ENCODE measurements around the gene HYAL2.
A peak's percentile ranks its signal among the peaks of the same experiment; 100 is the strongest.
"Not testable (repeated sequence)": the region's sequence is repeated elsewhere in the genome, so short reads cannot be mapped to it uniquely, and the experiment has no call there.

The HYAL2 gene

DNA sequence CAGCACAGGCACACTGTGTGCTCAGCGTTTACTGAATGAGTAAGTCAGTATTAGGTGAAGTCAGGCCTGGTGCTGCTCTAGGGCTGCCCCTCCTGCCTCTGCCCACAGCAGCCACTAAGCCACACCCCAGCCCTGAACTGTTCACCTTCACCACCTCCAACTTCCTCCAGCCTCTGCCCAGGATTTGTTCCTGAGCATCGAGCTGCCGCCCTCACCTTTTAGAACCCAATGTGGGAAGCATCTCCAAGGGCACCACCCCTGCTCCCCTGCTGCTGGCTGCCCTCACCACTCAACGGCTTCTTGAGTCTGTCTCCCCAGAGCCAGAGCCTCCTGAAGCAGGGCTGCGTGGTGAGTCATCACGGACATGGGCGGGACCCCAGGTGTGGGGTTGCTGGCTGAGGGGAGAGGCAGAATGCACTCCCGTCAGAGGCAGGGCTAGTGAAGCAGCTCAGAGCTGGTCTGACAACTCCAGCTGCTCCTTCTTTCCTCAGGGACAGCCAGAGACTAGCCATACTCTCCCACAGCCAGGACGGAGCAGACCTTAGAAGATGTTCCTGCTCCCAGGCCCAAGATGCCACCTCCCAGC lies 5.8 kb downstream of the HYAL2 start:
- TF ChIP-seq, protein P1, sequence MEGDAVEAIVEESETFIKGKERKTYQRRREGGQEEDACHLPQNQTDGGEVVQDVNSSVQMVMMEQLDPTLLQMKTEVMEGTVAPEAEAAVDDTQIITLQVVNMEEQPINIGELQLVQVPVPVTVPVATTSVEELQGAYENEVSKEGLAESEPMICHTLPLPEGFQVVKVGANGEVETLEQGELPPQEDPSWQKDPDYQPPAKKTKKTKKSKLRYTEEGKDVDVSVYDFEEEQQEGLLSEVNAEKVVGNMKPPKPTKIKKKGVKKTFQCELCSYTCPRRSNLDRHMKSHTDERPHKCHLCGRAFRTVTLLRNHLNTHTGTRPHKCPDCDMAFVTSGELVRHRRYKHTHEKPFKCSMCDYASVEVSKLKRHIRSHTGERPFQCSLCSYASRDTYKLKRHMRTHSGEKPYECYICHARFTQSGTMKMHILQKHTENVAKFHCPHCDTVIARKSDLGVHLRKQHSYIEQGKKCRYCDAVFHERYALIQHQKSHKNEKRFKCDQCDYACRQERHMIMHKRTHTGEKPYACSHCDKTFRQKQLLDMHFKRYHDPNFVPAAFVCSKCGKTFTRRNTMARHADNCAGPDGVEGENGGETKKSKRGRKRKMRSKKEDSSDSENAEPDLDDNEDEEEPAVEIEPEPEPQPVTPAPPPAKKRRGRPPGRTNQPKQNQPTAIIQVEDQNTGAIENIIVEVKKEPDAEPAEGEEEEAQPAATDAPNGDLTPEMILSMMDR (conservative IDR thresholded peaks at IDR 0.05; ENCODE audit: control insufficient read depth, insufficient read depth, low read depth, low read length): no peak
- H3K4me3 ChIP-seq (ENCODE audit: control insufficient read depth, low read depth, low read length): no peak overlapping the region
- DNase-seq (ENCODE audit: low read depth): peak; percentile 53

DNA sequence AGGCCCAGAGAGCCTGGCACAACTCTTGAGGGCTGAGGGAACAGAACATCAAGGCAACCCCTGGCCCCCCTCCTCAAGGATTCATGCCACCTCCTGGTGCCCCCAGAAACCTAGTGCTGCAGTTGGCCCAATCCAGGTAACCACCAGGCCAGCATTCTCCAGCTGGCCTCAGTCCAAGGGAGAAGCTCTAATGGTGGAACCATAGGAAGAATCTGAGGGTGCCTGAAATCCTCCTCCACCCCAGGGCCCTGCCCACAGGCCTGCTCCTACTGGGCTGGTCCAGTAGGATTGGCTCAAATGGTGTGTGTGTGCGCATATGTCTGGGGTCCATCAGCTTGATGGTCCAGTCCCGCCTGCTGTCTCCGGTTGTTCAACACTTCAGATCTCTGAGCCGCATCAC lies 7.7 kb downstream of the HYAL2 start:
- TF ChIP-seq, protein P1 (conservative IDR thresholded peaks at IDR 0.05; ENCODE audit: control insufficient read depth, insufficient read depth, low read depth, low read length): no peak
- no peak for DNase-seq (ENCODE audit: low read depth)

DNA sequence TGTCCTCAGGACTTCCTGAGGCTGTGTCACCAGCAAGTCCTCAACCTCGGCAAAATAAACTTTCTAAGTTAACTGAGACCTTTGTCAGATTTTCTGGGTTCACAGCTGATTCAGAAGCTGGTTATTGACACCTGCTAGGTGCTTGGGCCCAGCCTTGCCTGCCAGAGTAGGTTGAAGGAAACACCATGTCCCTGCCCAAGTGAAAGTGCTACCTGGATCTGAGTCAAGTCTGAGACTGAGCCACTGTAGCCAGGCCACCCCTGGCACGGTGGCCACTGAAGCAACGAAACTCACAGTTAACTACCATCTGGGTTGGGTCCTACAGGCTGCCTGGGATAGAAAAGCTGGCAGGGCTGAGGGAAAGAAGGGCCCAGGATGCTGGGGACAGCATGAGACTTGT lies 8.2 kb downstream of the HYAL2 start:
- no peak for DNase-seq (ENCODE audit: low read depth)
- no peak overlapping the region for H3K4me3 ChIP-seq (ENCODE audit: control insufficient read depth, low read depth, low read length)
- TF ChIP-seq, protein P1 (conservative IDR thresholded peaks at IDR 0.05; ENCODE audit: control insufficient read depth, insufficient read depth, low read depth, low read length): no peak

More for the DNA sequence above, 7.7 kb downstream of the HYAL2 start:
- no peak overlapping the region for H3K4me3 ChIP-seq (ENCODE audit: control insufficient read depth, low read depth, low read length)

DNA sequence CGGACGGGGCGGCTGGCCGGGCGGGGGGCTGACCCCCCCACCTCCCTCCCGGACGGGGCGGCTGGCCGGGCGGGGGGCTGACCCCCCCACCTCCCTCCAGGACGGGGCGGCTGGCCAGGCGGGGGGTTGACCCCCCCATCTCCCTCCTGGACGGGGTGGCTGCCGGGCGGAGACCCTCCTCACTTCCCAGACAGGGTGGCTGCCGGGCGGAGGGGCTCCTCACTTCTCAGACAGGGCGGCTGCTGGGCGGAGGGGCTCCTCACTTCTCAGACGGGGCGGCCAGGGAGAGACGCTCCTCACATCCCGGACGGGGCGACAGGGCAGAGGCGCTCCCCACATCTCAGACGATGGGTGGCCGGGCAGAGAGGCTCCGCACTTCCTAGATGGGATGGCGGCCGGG lies 10.5 kb downstream of the HYAL2 start:
- H3K4me3 ChIP-seq (ENCODE audit: control insufficient read depth, low read depth, low read length); DNase-seq (ENCODE audit: low read depth): not testable (repeated sequence)

DNA sequence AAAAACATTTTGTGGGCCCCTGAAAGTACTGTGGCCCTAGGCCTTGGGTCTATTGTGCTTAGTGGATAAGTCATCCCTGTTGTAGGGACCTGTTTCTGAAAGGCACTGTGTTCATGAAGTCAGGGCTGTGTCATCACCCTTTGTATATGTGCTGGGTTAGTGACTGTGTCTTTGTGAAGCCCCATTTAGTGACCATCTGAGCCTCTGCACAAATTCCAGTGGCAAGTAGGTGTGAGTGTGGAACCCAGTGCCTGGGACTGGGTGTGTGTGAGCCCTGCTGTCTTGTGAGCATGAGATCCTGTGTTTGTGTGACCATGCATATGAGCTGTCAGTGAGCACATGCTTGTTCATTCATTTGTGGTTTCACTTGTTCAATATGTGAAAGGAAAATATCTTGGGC lies 17.9 kb downstream of the HYAL2 start:
- peak; percentile 65 for DNase-seq (ENCODE audit: low read depth)
- H3K4me3 ChIP-seq (ENCODE audit: control insufficient read depth, low read depth, low read length): no peak overlapping the region
- TF ChIP-seq, protein P1 (conservative IDR thresholded peaks at IDR 0.05; ENCODE audit: control insufficient read depth, insufficient read depth, low read depth, low read length): no peak

DNA sequence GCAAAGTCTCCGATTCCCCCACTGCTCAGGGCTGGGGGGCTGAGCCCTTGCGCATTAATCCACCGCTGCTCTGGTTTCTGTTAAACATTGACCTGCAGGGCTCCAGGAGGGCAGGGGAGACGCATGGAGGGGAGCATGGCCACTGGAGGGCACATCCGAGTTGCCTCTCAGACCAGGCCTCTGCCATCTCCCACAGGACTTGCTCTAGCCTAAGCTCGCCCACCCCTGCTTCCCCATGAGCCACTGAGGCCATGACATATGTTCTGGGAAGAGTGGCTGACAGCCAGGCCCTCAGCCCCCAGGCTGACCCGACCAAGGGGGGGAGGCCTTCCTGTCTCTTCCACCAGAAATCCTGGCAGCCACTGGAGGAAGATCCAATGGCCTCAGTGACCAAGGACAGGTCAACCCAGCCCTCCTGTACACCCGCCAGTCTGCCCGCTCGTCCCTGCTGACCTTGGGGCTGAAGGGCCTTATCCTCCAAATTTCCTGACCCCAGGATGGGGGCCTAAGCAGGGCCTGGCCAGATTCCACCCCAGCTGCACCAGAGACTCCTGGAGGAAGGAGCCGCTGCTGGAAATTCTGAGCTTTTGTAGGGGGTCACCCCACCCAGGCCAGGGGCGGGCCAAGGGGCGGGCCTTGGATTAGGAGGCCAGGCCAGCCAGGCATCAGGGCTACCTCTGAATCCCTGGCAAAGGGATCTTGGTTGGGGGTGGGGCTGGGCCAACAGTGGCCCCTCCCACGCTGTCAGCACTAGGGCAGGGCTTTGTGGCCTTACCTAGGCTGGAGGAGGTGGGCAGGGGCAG lies 19.3 kb downstream of the HYAL2 start, which contains the start of gene HYAL1:
HYAL1 (minus strand) TSS at position 562 of the 803 bp plus-strand sequence. CDS start 618 bp downstream, outside the sequence.
- peak within 1 kb of the TSS; percentile 9 for H3K4me3 ChIP-seq (ENCODE audit: control insufficient read depth, low read depth, low read length)
- TF ChIP-seq, protein P1 (conservative IDR thresholded peaks at IDR 0.05; ENCODE audit: control insufficient read depth, insufficient read depth, low read depth, low read length): peak; percentile 11
- DNase-seq (ENCODE audit: low read depth): peak; percentile 45
